Type B pancreatic cell (in vitro differentiated cells): Measurements from ENCODE around the gene TUBB4A. TPM values are rescaled to one million over a fixed set of nuclear protein-coding genes. Genes with fewer than 3 reads are reported as not detected.
A peak's percentile ranks its signal among the peaks of the same experiment; 100 is the strongest.

Experiments used
- DNase-seq: peaks from one replicate; pipeline ENCODE4 v3.0.0; 2021; ENCODE audit warnings: mixed read lengths; ENCODE audit not compliant: unreplicated experiment; ENCODE audit errors: extremely low spot score
- H3K27ac Mint-ChIP-seq: 2 replicates; pipeline ENCODE4 v1.8.0; 2021; ENCODE audit warnings: mild to moderate bottlenecking, mixed read lengths
- H3K27me3 Mint-ChIP-seq: 2 replicates; pipeline ENCODE4 v1.8.0; 2021; ENCODE audit warnings: mixed read lengths
- H3K36me3 Mint-ChIP-seq: 2 replicates; pipeline ENCODE4 v1.8.0; 2021; ENCODE audit warnings: mixed read lengths
- H3K4me1 Mint-ChIP-seq: one replicate; pipeline ENCODE4 v1.8.0; 2021; ENCODE audit warnings: mixed read lengths; ENCODE audit not compliant: unreplicated experiment
- H3K4me3 Mint-ChIP-seq: 2 replicates; pipeline ENCODE4 v1.8.0; 2021; ENCODE audit warnings: mild to moderate bottlenecking, mixed read lengths
- H3K9me3 Mint-ChIP-seq: 2 replicates; pipeline ENCODE4 v1.8.0; 2021; ENCODE audit warnings: mixed read lengths
- total RNA-seq: library from RNA; stranded (reverse); gene quantifications from 2 replicates; pipeline ENCODE4 v1.2.1, GENCODE V29; 2021; ENCODE audit warnings: low replicate concordance
- TF ChIP-seq, protein P1 (sequence below): fragments of 200-600 bp; sonication (generic); conservative IDR thresholded peaks from 2 replicates; pipeline ENCODE4 v1.5.0; 2021; ENCODE audit warnings: antibody characterized with exemption, mild to moderate bottlenecking

TUBB4A gene
- total RNA-seq, 1 donor from 2014 or later, result 10.9 TPM

DNA sequence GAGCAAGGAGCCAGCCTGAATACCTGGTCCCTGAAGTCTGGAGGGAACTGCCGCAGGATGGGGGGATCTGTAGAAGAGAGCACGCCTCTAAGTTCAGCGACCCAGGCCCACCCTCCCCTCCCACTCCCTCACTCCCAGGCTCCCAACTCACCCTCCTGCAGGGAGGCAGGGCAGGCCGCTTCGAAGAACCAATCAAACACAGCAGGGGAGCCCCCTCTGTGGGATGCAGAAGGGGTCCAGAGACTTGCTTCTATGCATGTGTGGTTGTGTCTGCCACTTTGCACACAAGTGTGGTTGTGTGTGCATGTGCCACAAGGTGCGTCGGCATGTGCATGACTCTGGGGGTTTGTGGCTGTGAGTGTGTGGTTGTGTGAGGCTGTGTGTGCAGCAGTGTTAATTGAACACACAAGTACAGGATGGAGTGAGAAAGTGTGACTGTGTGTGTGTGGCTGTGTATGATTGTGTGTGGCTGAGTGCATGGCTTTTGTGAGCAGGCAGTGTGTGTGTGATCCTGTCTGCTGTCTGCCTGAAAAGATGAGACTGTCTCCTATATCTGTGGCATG lies 22.2 kb downstream of the TUBB4A start:
- no peaks in the 10 kb centered on the region for H3K4me1 Mint-ChIP-seq
- H3K36me3 Mint-ChIP-seq, result no peaks in the 10 kb centered on the region
- no peak overlapping the region for H3K27ac Mint-ChIP-seq
- H3K9me3 Mint-ChIP-seq, result no peaks in the 10 kb centered on the region
- TF ChIP-seq, protein P1, sequence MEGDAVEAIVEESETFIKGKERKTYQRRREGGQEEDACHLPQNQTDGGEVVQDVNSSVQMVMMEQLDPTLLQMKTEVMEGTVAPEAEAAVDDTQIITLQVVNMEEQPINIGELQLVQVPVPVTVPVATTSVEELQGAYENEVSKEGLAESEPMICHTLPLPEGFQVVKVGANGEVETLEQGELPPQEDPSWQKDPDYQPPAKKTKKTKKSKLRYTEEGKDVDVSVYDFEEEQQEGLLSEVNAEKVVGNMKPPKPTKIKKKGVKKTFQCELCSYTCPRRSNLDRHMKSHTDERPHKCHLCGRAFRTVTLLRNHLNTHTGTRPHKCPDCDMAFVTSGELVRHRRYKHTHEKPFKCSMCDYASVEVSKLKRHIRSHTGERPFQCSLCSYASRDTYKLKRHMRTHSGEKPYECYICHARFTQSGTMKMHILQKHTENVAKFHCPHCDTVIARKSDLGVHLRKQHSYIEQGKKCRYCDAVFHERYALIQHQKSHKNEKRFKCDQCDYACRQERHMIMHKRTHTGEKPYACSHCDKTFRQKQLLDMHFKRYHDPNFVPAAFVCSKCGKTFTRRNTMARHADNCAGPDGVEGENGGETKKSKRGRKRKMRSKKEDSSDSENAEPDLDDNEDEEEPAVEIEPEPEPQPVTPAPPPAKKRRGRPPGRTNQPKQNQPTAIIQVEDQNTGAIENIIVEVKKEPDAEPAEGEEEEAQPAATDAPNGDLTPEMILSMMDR, result no peak
- H3K27me3 Mint-ChIP-seq, result peaks cover 23% of the 10 kb centered on the region
- DNase-seq, result no peak
- H3K4me3 Mint-ChIP-seq, result no peak overlapping the region

DNA sequence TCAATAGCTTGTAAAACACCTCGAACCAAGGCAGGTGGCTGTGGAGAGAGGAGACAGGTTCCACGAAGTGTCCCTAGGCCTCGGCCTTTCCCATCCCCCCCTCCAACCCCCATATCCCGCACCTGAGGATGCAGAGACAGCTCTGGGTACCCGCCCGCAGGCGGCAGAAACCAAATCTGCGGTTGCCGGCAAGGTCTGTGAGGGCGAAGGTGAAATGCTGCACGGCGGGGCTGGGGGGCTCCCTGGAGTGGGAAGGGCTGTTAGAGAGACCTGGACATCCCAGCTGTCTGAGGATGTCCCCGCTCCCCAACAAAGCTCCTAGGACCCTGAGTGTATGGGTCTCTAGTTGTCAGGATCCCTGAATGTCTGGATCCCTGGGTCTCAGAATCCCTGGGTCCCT lies 23.3 kb downstream of the TUBB4A start:
- H3K4me3 Mint-ChIP-seq, result no peak overlapping the region
- no peaks in the 10 kb centered on the region for H3K4me1 Mint-ChIP-seq
- no peaks in the 10 kb centered on the region for H3K9me3 Mint-ChIP-seq
- peaks cover 28% of the 10 kb centered on the region for H3K27me3 Mint-ChIP-seq
- DNase-seq, result no peak
- H3K27ac Mint-ChIP-seq, result no peak overlapping the region
- TF ChIP-seq, protein P1, result no peak
- no peaks in the 10 kb centered on the region for H3K36me3 Mint-ChIP-seq

DNA sequence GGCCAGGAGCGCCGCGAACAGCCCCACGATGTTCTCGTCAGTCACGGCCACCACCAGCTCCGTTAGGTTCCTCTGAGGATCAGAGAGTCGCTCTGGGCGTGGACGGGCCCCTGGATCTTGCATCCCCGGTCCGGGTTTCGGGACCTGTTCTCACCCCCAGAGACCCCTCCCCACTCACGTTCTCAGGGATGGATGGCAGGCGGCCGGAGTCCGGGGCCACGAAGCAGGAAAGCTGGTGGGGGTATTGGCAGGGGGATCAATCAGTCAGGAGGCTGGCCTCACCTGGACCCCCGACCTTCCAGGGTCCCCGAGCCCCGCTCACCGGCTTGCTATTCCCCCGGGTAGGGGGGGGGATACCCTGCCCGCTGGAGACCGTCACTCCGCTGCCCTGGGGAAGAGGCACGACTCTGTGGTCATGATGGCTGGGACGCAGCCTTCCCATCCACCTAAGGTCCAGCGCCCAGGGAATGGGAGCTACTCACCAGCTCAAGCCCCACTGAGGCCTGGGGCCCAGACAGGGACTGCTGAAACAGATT lies 25.1 kb downstream of the TUBB4A start:
- Mint-ChIP-seq H3K9me3 (no peaks in the 10 kb centered on the region), H3K4me1 (no peaks in the 10 kb centered on the region), H3K4me3 (peak overlapping the region; percentile 86), H3K36me3 (no peaks in the 10 kb centered on the region), H3K27ac (no peak overlapping the region), H3K27me3 (peaks cover 27% of the 10 kb centered on the region)
- DNase-seq, result no peak
- TF ChIP-seq, protein P1, result no peak

GRCh38 chr19:6476155-6476895 lies 25.8 kb downstream of the TUBB4A start:
- H3K27me3 Mint-ChIP-seq, result peaks cover 26% of the 10 kb centered on the region
- H3K4me3 Mint-ChIP-seq, result peak overlapping the region; percentile 86

DNA sequence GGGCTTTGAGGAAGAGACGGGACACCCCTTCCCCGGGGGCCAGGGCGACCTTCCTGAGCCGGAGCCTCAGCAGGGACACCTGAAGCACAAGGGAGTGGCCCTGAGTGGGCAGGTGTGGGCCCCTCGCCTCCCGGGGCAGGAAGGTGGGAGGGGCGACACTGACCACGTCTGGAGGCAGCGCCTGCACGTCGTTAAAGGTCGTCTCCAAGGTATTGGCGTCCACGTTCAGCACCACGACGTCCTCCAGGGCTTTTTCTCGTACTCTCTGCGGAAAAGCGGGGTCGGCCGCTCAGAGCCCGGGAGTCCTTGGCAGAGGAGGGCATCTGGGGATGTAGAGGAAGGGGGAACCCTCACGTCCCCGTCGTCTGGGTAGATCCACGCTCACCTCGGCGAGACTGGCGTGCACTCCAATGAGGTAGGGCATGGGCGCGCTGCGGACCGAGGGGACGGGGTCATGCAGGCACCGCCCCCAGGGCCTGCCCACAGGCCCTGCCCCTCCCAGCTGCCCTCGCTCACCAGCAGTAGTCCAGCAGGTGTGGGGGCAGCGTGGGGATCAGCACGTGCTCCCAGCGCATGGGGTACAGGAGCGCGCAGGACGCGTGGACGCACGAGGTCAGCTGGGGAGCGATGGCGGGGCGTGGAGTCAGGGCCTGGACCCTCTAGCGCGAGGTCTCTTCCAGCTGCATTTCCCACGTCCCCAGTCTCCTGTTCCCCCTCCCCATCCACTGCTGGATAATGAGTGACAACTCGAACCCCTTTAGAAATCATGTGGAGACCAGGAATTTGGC lies 26.6 kb downstream of the TUBB4A start:
- peak overlapping the region; percentile 86 for H3K4me3 Mint-ChIP-seq
- H3K27ac Mint-ChIP-seq, result peak overlapping the region; percentile 81
- no peaks in the 10 kb centered on the region for H3K36me3 Mint-ChIP-seq
- H3K4me1 Mint-ChIP-seq, result no peaks in the 10 kb centered on the region
- no peaks in the 10 kb centered on the region for H3K9me3 Mint-ChIP-seq
- no peak for DNase-seq
- peaks cover 19% of the 10 kb centered on the region for H3K27me3 Mint-ChIP-seq
- TF ChIP-seq, protein P1, result no peak

More at GRCh38 chr19:6476155-6476895, 25.8 kb downstream of the TUBB4A start:
- Mint-ChIP-seq H3K9me3 (no peaks in the 10 kb centered on the region), H3K36me3 (no peaks in the 10 kb centered on the region), H3K4me1 (no peaks in the 10 kb centered on the region), H3K27ac (peak overlapping the region; percentile 81)
- TF ChIP-seq, protein P1, result no peak
- peak; percentile 85 for DNase-seq
